Activated T-helper 2 cell treated with anti-CD3 and anti-CD28 coated beads, Interferon-gamma antibody, Interleukin-2, Interleukin-4, amounts not matched to agents 10 μg/mL and 5 μg/mL and 100 μg/mL, durations not matched to agents 14 hours and 24 hours and 36 hours (primary cell): Measurements from ENCODE around the gene GLCE. TPM values are rescaled to one million over a fixed set of nuclear protein-coding genes. Genes with fewer than 3 reads are reported as not detected.

Experiments
- DNase-seq: peaks from one replicate; pipeline ENCODE4 v3.0.0; 2021; ENCODE audit warnings: low spot score
- H3K27ac Mint-ChIP-seq: one replicate; pipeline ENCODE4 v1.8.0; 2021; ENCODE audit warnings: mixed read lengths
- H3K27me3 Mint-ChIP-seq: one replicate; pipeline ENCODE4 v1.8.0; 2021; ENCODE audit warnings: low read depth, mixed read lengths
- H3K36me3 Mint-ChIP-seq: one replicate; pipeline ENCODE4 v1.8.0; 2021; ENCODE audit warnings: low read depth, mixed read lengths
- H3K4me1 Mint-ChIP-seq: one replicate; pipeline ENCODE4 v1.8.0; 2021; ENCODE audit warnings: low read depth, mixed read lengths
- H3K4me3 Mint-ChIP-seq: one replicate; pipeline ENCODE4 v1.8.0; 2021; ENCODE audit warnings: low read depth, mild to moderate bottlenecking, moderate library complexity, mixed read lengths
- H3K9me3 Mint-ChIP-seq: one replicate; pipeline ENCODE4 v1.8.0; 2021; ENCODE audit warnings: mixed read lengths
- intact Hi-C: fragments of 100-400 bp; cut with micrococcal nuclease; formaldehyde crosslinking; loops from one replicate; pipeline ENCODE4 v1.15.1; 2023
- total RNA-seq: library from RNA; stranded (reverse); gene quantifications from 2 replicates; pipeline ENCODE4 v1.2.3, GENCODE V29; 2022

Gene GLCE
- total RNA-seq, 1 donor from 2014 or later, result 2.5 TPM

- intact Hi-C loops, result no loop called here
- Mint-ChIP-seq H3K36me3 (no peaks in the 10 kb centered on the region), H3K27ac (no peak overlapping the region), H3K4me1 (no peaks in the 10 kb centered on the region), H3K4me3 (no peak overlapping the region), H3K9me3 (peaks cover 5% of the 10 kb centered on the region), H3K27me3 (peaks cover 2% of the 10 kb centered on the region)
- DNase-seq, result no peak
Measured at GRCh38 chr15:69226023-69226355, 65.6 kb downstream of the GLCE start.

DNA sequence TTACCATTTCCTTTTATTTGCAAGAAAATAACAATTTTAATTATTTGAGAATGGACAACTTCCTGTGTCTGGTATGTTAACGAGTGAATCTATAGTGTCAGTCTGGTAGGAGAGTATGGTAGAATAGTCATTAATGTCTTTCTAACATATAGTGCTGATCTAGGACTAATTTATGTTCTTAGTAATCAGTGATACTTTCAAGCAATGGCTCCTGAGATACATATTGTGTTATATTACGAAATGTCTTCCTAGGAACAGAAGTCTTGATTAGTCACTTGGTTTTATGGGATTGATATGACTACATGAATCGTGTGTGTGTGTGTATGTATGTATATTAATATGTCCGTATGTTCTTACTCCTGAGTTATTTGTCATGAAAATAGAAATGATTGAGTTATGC is 71.7 kb downstream of the GLCE start:
- intact Hi-C loops, result no loop called here
- Mint-ChIP-seq H3K4me3 (no peak overlapping the region), H3K4me1 (peaks cover 2% of the 10 kb centered on the region), H3K27me3 (no peaks in the 10 kb centered on the region), H3K9me3 (no peaks in the 10 kb centered on the region), H3K36me3 (no peaks in the 10 kb centered on the region), H3K27ac (no peak overlapping the region)
- DNase-seq, result no peak

DNA sequence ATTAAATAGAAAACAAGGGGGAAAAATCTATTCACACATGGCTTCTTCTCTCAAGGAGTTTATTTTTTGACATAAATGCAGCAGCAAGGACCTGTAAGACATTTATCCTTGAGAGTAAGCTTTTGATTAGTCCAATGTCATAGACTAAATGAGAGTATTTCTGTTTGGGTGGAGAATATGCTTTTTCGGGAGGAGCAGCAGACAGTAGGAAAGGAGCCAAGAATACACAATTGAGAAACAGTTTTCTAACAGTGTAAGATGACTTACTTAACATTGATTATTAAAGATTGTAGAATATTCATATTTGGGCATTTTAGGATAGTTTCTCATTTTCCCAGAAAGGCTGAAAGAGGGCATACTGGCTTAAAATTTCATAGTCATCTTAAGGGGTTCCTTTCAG is 72.3 kb downstream of the GLCE start:
- H3K36me3 Mint-ChIP-seq, result no peaks in the 10 kb centered on the region
- H3K27me3 Mint-ChIP-seq, result no peaks in the 10 kb centered on the region
- intact Hi-C loops, result no loop called here
- H3K4me1 Mint-ChIP-seq, result peaks cover 2% of the 10 kb centered on the region
- H3K4me3 Mint-ChIP-seq, result no peak overlapping the region
- DNase-seq, result no peak
- no peak overlapping the region for H3K27ac Mint-ChIP-seq
- H3K9me3 Mint-ChIP-seq, result no peaks in the 10 kb centered on the region

DNA sequence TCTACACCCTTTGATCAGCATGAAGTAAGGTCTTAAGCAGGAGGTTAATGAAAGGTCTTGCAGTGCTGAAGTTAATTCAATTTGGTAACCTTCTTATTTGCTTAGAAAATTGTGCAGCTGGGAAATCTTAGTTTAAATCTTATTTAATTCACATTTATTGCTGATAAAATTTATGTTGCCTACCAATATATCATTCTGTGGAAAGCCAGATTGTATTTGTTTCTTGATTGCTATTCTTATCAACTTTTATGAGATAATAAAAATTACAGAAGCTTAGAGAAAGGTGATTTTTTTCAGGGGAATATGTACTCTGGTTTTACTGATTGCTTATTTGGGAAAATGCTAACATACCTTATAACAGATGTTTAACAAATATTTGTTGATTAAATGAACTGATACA is 74.2 kb downstream of the GLCE start:
- Mint-ChIP-seq H3K4me1 (peaks cover 2% of the 10 kb centered on the region), H3K9me3 (no peaks in the 10 kb centered on the region), H3K27me3 (no peaks in the 10 kb centered on the region), H3K4me3 (no peak overlapping the region), H3K36me3 (no peaks in the 10 kb centered on the region), H3K27ac (no peak overlapping the region)
- no peak for DNase-seq
- intact Hi-C loops, result no loop called here

- H3K36me3 Mint-ChIP-seq, result no peaks in the 10 kb centered on the region
- intact Hi-C loops, result no loop called here
- DNase-seq, result no peak
- H3K9me3 Mint-ChIP-seq, result no peaks in the 10 kb centered on the region
- peaks cover 2% of the 10 kb centered on the region for H3K4me1 Mint-ChIP-seq
- H3K27me3 Mint-ChIP-seq, result peaks cover 7% of the 10 kb centered on the region
- no peak overlapping the region for H3K4me3 Mint-ChIP-seq
- H3K27ac Mint-ChIP-seq, result no peak overlapping the region
Measured at GRCh38 chr15:69236505-69236904, 76.1 kb downstream of the GLCE start.

DNA sequence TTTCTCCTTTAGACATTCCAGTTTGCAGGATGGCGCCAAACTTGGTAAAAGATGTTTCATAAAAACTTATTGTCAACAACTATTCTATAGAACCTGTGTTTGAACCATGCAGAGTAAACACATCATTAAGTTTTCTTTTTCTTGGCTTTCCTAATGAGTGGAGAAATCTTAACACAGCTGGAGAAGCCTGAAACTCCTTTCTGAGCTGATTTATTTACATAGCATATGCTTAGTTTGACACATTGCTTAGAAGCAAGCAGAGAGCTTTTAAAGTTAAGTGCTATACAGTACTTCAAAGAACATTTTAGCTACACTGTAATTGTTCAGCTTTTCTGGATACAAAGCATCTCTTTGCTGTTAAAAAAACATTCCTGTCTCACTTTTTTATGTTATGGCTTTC is 77.3 kb downstream of the GLCE start:
- DNase-seq, result no peak
- Mint-ChIP-seq H3K27ac (no peak overlapping the region), H3K27me3 (peaks cover 7% of the 10 kb centered on the region), H3K36me3 (no peaks in the 10 kb centered on the region), H3K4me3 (no peak overlapping the region), H3K4me1 (no peaks in the 10 kb centered on the region), H3K9me3 (no peaks in the 10 kb centered on the region)
- intact Hi-C loops, result no loop called here

DNA sequence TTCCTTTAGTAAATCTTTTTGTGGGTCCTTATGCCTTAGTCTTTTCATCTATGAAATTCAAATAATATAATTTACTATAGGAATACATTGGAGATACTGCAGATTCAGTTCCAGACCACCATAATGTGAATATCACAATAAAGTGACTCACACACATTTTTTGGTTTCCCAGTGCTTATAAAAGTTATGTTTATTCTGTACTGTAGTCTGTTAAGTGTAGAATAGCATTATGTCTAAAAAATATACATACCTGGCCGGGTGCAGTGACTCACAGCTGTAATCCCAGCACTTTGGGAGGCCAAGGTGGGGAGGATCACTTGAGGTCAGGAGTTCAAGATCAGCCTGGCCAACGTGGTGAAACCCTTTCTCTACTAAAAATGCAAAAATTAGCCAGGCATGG is 84.4 kb downstream of the GLCE start:
- Mint-ChIP-seq H3K27ac (no peak overlapping the region), H3K4me3 (no peak overlapping the region), H3K4me1 (no peaks in the 10 kb centered on the region), H3K9me3 (no peaks in the 10 kb centered on the region), H3K27me3 (peaks cover 12% of the 10 kb centered on the region), H3K36me3 (no peaks in the 10 kb centered on the region)
- intact Hi-C loops, result no loop called here
- no peak for DNase-seq

GRCh38 chr15:69253156-69253555 is 92.7 kb downstream of the GLCE start:
- DNase-seq, result no peak
- intact Hi-C loops, result no loop called here
- Mint-ChIP-seq H3K4me3 (no peak overlapping the region), H3K9me3 (no peaks in the 10 kb centered on the region), H3K27me3 (peaks cover 12% of the 10 kb centered on the region), H3K27ac (no peak overlapping the region), H3K36me3 (no peaks in the 10 kb centered on the region), H3K4me1 (peaks cover 4% of the 10 kb centered on the region)

DNA sequence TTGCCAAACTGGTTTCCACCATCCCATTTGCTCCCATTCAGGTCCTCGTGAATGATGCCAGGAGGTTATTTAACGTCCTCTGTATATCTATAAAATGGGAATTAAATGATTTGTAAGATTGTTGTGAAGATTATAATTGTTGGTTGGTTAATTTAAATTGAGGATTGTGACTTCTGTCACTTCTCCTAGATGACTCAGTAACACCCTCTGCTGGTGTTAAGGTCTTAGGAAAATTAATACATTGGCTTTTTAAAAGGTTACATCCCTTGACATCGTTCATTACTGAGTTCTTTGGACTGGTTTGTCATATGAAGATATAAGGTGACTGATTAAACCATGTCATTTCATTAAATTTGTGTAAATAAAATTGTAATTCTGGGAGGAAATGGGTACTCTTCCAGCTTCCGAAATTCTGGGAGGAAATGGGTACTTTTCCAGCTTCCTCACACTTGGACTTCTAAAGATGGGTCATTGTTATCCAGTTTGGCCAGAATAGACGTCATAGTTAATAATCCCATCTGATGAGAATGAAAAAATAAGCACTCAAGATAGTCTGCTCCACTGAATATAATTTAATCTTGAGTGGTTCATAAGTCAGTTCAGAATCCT is 105.0 kb downstream of the GLCE start:
- Mint-ChIP-seq H3K4me1 (no peaks in the 10 kb centered on the region), H3K27me3 (no peaks in the 10 kb centered on the region), H3K9me3 (no peaks in the 10 kb centered on the region), H3K36me3 (no peaks in the 10 kb centered on the region), H3K27ac (no peak overlapping the region), H3K4me3 (no peak overlapping the region)
- intact Hi-C loops, result loop anchor here (2.0 kb wide), 1 partner anchor 207 kb away; no protein-coding TSS in a partner anchor
- no peak for DNase-seq

- Mint-ChIP-seq H3K9me3 (no peaks in the 10 kb centered on the region), H3K27me3 (peaks cover 12% of the 10 kb centered on the region), H3K4me1 (no peaks in the 10 kb centered on the region), H3K36me3 (no peaks in the 10 kb centered on the region), H3K27ac (no peak overlapping the region), H3K4me3 (no peak overlapping the region)
- intact Hi-C loops, result no loop called here
- no peak for DNase-seq
Measured at GRCh38 chr15:69271217-69271616, 110.8 kb downstream of the GLCE start.

DNA sequence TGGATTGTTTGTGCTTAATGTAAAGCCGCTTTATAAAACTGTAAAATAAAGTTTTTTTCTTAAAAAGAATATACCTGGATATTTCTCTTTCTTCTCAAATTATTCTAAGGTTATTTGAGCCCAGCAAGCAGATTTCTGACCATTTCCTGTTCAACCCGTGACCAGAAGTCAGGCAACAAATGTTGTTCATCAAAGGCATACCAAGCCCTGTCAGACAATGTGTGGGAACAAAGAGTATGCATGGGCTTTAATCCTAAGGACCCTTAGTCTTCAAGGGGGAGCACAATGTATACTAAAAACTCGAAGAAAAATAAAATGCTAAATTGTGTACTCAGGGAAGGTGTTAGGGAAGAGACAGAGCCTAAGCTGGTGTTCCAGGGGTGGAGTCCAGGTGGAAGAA is 111.7 kb downstream of the GLCE start:
- Mint-ChIP-seq H3K9me3 (no peaks in the 10 kb centered on the region), H3K4me1 (no peaks in the 10 kb centered on the region), H3K4me3 (no peak overlapping the region), H3K27me3 (peaks cover 12% of the 10 kb centered on the region), H3K36me3 (no peaks in the 10 kb centered on the region), H3K27ac (no peak overlapping the region)
- intact Hi-C loops, result no loop called here
- DNase-seq, result no peak

DNA sequence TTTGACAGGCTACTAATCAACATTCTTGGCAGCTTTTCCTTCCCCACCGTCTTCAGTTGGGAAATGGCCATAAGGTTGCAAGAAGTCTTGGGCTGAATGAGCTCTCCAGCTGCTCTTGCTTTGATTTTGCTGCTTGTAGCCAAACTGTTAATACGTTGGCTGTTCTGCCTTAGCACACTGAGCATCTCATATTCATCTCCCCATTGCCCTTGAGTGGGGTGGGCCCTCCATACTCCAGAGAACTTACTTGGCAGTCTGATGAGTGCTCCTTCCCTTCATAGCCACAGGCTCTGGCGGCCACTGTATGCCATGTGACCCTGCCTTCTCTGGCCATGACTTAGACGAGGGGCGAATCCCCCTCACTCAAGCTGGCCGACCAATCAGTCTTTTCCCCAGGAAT is 112.5 kb downstream of the GLCE start:
- Mint-ChIP-seq H3K4me1 (no peaks in the 10 kb centered on the region), H3K9me3 (no peaks in the 10 kb centered on the region), H3K4me3 (no peak overlapping the region), H3K27me3 (peaks cover 12% of the 10 kb centered on the region), H3K36me3 (no peaks in the 10 kb centered on the region), H3K27ac (no peak overlapping the region)
- intact Hi-C loops, result no loop called here
- DNase-seq, result no peak

DNA sequence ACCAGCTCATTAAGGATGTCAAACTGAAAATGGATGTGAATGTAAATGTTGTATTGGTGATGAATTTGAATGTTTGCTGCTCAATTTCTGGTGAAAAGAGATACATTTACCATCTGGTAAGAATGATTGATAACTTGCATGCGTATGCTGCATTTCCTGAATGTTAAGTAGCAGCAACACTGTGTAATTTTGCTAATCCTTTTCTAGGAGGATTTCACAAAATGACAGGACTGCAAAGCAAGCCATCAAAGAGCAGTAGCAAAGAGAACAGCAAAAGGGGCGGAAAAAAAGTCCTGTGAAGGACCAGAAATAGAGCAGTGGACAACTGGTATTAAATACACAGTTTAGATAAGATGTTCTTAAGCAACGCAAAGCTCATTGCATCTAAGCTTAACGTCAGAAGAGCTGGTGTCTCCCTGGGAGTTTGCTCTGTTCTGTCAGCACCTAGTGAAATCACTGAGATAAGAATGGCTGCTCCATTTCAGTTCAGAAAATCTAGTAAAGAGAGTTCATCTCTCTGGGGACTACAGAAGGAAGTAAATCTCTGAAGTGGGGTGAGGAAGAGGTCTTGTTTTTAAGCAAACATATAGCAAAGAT is 114.7 kb downstream of the GLCE start:
- intact Hi-C loops, result no loop called here

More for the DNA sequence above, 114.7 kb downstream of the GLCE start:
- no peak overlapping the region for H3K4me3 Mint-ChIP-seq
- no peaks in the 10 kb centered on the region for H3K36me3 Mint-ChIP-seq
- peaks cover 12% of the 10 kb centered on the region for H3K27me3 Mint-ChIP-seq
- no peak for DNase-seq
- no peak overlapping the region for H3K27ac Mint-ChIP-seq
- H3K9me3 Mint-ChIP-seq, result no peaks in the 10 kb centered on the region
- H3K4me1 Mint-ChIP-seq, result no peaks in the 10 kb centered on the region
